GM19452 (cell line): ENCODE measurements around the gene PRMT5.

Experiments
- ATAC-seq: cut with Tn5 transposase; IDR thresholded peaks from one replicate; pipeline ENCODE4 v1.9.1; 2021; ENCODE audit not compliant: unreplicated experiment

Gene PRMT5

DNA sequence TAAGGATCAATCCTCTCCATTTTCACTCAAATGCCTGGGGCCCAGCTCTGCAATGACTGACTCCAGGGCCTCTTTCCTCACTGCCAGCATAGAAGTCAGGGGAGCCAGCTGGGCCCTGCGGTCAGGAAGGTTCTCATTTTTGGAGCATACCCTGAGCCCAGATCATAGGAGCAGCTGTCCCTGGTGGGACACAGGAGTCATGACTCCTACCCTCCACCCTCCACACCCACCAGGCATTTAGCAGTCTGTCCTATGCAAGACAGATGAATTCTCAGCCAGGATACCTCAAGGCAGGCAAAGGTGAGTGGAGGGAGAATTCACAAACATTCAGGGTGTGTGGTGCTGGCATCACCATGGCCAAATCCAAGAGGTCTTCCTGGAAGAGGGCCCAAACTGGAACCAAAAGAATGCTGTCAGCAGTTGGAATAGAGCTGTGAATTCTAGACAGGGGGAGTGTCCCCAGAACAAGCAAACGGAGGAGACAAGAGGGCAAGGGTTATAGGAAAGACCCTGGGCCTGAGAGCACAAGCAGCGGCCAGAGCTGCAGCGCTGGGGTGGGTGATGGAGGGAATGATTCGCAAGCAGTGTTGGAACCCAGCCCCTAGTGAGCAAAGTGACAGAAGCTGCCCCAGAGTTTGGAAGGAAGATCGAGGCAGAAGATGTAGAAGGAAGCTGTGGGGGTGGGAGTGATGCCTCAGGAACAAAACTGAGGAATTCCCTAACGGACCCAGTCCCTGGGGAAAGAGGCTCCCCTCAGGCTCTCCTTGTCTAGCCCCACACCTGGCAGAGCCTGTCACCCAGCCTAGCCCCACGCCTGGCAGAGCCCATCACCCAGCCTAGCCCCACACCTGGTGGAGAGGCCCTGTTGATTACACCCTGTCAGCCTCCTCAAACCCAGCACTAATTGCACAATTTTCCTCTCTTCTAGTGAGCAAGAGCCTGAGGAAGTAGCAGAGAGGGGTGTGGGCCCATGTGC is 50.6 kb downstream of the PRMT5 start:
- ATAC-seq = no peak

DNA sequence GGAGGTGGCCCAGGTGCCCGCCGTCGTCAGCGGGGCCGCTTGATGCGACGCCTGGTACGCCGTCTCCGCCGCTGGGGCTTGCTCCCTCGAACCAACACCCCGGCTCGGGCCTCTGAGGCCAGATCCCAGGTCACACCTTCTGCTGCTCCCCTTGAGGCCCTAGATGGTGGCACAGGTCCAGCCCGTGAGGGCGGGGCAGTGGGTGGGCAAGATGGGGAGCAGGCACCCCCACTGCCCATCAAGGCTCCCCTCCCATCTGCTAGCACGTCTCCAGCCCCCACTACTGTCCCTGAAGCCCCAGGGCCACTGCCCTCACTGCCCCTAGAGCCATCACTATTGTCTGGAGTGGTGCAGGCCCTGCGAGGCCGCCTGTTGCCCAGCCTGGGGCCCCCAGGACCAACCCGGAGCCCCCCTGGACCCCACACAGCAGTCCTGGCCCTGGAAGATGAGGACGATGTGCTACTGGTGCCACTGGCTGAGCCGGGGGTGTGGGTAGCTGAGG is 52.1 kb downstream of the PRMT5 start:
- no peak for ATAC-seq

DNA sequence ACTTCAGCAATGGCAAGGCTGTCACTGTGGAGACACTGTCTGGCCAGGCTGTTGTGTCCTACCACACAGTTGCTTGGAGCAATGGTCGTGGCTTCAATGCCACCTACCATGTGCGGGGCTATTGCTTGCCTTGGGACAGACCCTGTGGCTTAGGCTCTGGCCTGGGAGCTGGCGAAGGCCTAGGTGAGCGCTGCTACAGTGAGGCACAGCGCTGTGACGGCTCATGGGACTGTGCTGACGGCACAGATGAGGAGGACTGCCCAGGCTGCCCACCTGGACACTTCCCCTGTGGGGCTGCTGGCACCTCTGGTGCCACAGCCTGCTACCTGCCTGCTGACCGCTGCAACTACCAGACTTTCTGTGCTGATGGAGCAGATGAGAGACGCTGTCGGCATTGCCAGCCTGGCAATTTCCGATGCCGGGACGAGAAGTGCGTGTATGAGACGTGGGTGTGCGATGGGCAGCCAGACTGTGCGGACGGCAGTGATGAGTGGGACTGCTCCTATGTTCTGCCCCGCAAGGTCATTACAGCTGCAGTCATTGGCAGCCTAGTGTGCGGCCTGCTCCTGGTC is 53.3 kb downstream of the PRMT5 start:
- no peak for ATAC-seq

DNA sequence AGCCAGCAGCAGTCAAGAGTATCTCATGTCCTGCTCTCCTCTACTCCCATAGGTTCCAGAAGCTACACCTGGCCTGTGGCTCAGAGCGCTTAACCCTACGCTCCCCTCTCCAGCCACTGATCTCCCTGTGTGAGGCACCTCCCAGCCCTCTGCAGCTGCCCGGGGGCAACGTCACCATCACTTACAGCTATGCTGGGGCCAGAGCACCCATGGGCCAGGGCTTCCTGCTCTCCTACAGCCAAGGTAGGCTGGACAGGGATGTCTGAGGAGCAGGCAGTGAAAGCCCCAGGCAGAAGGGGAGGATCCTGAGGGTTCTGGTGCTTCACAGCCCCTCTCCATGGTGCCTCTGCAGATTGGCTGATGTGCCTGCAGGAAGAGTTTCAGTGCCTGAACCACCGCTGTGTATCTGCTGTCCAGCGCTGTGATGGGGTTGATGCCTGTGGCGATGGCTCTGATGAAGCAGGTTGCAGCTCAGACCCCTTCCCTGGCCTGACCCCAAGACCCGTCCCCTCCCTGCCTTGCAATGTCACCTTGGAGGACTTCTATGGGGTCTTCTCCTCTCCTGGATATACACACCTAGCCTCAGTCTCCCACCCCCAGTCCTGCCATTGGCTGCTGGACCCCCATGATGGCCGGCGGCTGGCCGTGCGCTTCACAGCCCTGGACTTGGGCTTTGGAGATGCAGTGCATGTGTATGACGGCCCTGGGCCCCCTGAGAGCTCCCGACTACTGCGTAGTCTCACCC is 54.0 kb downstream of the PRMT5 start:
- ATAC-seq = no peak

DNA sequence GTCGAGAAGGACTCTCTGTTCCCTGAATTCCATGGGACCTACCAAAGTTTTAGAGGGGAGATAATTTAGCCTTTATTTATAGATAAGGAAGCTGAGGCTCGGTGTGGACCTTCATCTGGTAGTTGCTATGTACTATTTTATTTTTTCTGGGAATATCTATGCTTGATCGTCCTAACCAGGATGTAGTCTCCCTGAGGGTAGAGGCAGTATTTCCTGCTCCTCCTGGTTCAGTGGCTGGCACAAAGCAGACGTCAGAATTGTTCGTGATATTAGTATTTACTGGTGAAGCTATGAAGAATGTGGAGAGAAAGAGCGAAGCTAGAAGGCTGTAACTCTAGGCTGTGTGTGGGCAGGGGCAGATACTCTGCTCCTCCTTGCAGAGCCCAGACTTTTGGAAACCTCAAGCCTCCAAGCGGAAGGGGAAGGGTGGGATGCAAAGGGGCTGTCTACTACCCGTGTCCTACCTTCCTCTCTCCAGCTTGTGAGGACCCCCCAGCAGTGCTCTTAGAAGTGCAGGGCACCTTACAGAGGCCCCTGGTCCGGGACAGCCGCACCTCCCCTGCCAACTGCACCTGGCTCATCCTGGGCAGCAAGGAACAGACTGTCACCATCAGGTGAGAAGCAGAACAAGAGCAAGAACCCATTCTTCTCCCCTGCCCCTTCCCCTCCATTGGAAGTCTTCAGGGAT is 56.2 kb downstream of the PRMT5 start:
- ATAC-seq = no peak

DNA sequence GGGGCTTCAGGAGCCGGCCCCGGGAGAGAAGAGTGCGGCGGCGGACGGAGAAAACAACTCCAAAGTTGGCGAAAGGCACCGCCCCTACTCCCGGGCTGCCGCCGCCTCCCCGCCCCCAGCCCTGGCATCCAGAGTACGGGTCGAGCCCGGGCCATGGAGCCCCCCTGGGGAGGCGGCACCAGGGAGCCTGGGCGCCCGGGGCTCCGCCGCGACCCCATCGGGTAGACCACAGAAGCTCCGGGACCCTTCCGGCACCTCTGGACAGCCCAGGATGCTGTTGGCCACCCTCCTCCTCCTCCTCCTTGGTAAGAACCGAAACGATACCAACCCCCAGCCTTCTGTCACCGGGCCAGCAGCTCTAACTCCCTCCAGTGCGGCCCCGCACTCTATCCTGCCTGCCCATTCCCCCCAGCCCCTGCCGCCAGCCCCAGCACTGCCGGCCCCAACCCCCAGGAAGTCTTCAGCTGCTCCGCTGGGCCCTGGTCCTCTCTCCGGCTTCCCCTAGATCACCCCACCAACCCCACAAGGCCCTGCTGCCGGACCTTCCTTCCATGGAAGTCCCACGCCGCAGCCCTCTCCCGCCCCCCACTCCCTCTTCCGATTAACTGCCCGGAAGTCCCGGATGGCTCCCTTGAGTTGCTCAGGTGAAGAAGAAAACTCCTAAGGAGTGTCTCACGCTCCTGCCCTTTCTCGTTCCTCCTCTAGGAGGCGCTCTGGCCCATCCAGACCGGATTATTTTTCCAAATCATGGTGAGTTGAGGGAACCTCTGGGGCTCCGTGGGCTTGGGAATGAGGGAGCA is 56.9 kb downstream of the PRMT5 start:
- peak; percentile 24 for ATAC-seq

DNA sequence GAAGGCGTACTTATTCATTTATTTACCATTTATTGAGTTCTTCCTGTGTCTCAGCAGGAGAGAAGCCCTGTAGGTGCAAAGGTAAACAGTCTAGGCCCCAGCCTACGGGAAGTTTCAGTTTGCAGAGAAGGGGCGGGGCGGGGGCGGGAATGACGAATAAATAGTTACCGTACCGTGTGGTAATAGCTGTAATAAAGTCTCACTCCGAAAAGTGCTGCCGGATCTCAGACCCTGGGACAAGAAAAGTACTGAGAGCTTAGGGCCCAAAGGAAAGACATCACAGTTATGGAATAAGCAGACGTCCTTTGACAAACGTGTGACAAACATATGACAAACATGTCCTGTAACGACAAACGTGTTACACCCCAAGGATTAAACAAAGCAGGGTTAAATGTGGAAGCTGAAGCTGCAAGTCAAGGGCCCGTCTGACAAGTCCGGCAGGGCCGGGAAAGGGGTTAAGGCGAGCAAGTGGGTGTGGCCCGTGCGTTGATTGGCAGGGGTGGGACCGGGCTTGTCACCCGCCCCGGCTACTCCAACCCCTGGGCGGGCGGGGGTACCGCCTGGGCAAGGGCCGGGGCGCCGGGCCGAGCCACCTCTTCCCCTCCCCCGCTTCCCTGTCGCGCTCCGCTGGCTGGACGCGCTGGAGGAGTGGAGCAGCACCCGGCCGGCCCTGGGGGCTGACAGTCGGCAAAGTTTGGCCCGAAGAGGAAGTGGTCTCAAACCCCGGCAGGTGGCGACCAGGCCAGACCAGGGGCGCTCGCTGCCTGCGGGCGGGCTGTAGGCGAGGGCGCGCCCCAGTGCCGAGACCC is 57.7 kb downstream of the PRMT5 start, which contains the start of gene LRP10:
Gene LRP10, plus strand, starts transcription at position 517 of the 809 bp plus-strand sequence. CDS start 564 bp downstream, outside the sequence.
- ATAC-seq = peak; percentile 73

DNA sequence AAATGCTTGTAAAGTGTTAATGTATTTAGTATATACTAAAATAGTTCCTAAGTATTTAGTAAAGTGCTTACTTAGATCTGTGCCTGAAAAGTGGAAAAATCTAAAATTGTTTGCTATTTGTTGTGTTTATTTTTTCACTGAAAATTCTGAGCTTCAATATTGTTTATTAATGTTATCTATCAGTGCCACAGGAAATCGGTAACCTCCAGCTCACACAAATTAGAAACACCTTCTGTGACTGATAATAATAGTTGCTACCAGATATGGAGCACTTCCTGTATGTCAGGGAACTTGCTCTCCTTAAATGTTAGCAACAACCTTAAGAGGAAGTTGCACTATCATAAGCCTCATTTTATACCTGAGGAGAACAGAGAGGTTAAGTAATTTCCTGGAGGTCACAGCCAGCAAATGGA is 58.4 kb downstream of the PRMT5 start:
- peak; percentile 46 for ATAC-seq
